EL (cell line): Measurements from ENCODE around the gene DMRTC2.
"Not testable (repeated sequence)": the region's sequence is repeated elsewhere in the genome, so short reads cannot be mapped to it uniquely, and the experiment has no call there.

Experiments
- DNase-seq: peaks from one replicate; pipeline ENCODE4 v3.0.0-alpha.2; 2016

The DMRTC2 gene

GRCh38 chr19:41871573-41872383 lies 26.9 kb downstream of the DMRTC2 start:
- DNase-seq: peak; percentile 30

DNA sequence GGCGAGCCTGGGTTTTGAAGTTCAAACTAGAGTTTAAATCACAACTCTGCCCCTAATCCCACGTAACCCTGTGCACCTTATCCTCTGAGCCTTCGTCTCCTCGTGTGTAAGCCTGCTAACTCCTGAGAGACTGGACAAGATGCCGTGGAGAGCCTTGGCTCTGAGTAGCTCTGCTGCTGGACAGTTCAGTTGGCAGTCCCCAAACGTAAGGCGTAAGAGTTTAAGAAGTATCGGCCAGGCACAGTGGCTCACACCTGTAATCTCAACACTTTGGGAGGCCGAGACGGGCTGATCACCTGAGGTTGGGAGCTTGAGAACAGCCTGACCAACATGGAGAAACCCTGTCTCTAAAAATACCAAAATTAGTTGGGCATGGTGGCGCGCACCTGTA lies 27.5 kb downstream of the DMRTC2 start:
- no peak for DNase-seq

DNA sequence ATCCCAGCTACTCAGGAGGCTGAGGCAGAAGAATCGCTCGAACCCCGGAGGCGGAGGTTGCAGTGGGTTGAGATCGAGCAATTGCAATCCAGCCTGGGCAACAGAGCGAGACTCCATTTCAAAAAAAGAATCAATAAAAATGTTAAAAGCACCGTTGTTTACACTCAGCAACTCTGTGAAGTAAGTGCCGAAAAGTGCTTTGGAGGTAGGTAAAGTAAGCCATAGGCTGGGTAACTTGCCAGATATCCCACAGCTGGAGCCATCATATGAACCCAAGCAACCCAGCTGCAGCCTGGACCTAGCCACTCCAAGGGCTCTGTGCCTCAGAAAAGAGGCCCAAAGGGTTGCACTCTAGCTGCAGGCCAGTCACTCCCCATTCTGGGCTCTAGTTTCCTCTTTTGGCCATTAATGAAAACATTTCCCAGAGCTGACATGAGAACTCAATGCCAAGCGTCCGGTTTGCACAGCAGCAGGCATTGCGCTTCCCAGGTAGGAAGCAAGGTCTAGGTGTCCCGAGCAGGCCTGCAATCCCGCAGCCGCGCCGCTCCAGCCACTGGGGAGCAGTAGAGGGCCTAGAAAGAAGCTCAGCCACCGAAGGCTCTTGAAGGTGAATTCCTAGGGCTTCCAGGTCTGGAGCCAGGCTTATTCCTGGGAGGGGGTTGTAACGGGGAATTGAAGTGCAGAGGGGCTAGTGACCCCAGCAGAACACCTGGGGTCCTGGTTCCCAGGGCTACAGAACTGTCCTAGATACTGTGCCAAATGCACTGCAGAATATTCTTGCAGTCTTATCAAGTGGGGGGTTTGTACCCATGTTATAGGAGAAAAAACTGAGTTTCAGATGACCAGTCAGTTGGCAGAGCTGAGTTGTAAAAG lies 28.2 kb downstream of the DMRTC2 start:
- peak; percentile 66 for DNase-seq

- not testable (repeated sequence) for DNase-seq
These were observed 31.1 kb downstream of the DMRTC2 start for GRCh38 chr19:41875973-41876372.

- no peak for DNase-seq
These were observed 32.3 kb downstream of the DMRTC2 start, which contains the start of gene CD79A for GRCh38 chr19:41876847-41877832. Gene CD79A, plus strand, starts transcription at chr19:41877279. Its CDS starts 26 bp downstream, at chr19:41877305.

DNA sequence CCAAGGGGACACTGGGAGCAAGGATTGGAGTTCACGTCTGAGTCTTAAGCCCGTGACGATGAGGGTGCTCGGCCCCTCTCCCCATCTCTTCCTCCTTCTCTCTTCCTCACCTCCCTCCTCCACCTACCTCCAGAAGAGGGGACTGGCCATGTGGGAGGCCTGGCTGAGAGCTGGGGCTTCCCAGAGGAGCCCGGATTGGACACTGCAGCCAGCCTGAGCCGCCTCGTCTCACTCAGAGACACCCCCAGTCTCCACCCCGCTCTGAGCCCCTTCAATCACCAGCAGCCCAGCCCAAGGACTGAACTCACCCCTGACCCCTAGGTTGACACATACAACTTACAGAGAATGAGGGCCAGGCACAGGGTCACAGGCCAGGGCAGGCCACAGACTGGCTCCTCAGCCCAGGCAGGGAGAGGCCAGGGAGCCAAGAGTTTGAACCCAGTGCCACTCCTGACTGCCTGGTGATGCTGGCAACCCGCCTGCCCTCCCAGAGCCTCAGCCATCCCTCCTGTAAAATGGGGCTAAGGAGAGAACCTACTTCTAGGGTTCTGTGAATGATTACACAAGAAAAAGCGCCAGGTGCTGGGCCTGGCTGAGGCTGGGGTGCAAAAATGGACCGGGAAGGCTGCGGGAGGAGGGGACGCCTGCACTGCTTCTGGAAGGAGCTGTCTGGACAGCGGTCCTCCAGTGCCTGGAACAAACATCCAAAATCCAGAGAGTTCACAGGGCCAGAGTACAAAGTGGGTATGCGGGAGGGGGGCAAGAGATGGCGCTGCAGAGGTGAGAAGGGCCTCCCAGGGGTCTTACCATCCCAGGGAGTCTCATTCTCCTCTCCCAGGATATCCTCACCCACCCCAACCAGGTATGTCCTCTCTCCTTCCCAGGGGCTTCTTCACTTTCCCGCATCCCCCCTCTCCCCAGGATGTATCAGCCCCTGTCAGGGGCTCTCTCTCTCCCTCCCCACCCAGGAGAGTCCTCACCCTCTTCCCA lies 33.4 kb downstream of the DMRTC2 start:
- DNase-seq: no peak

DNA sequence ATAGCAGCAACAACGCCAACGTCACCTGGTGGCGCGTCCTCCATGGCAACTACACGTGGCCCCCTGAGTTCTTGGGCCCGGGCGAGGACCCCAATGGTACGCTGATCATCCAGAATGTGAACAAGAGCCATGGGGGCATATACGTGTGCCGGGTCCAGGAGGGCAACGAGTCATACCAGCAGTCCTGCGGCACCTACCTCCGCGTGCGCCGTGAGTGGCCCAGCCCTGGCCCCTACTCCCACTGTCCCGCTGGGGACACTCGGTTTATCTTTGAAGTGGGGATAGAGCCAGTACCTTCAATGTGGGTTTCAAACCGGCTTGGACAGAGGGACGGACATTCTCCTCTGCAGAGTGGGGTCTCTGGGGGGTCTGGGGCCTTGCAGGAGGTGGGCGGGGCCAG lies 34.2 kb downstream of the DMRTC2 start:
- DNase-seq: no peak

DNA sequence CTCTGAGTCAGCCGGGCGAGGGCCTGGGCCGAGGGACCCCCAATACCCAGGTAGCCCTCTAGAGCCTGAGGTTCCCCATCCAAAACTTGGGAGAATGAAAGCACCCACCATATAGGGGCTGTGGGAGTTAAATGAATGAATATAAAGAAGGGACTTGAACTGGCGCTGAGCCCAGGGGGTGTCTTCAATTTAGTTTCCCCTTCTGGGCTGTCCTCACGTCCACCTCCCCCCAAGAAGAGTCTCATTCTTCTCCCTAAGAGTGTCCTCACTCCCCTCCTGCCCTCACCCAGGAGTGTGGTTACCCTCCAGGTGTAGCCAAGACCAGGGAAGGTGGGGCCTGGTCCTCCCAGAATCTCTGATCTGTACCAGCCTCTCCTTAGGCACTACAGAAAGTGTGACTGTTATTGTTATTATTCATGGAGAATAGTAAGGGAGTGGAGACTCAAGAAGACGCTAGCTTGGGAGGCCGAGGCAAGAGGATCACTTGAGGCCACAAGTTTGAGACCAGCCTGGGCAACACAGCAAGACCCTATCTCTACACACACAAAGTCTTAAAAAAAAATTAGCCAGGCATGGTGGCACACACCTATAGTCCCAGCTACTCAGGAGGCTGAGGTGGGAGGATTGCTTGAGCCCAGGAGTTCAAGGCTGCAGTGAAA lies 35.0 kb downstream of the DMRTC2 start:
- DNase-seq: no peak

DNA sequence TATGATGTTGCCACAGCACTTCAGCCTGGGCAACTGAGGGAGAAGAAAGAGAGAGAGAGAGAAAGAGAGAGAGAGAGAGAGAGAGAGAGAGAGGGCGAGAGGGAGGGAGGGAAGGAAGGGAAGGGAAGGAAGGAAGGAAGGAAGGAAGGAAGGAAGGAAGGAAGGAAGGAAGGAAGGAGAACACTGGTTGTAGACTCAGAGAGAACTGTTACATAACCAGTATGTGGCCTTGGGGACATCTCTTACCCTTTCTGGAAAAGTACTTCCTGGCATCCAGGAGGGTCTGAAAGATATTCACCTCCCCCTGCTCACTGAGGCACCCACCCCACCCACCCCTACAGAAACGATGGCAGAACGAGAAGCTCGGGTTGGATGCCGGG lies 35.5 kb downstream of the DMRTC2 start:
- no peak for DNase-seq

- DNase-seq: peak; percentile 49
These were observed 38.0 kb downstream of the DMRTC2 start, which contains the start of gene ARHGEF1 for GRCh38 chr19:41882568-41883462. Gene ARHGEF1, plus strand, starts transcription at chr19:41883184. Its CDS starts 4,899 bp downstream, at chr19:41888083.

DNA sequence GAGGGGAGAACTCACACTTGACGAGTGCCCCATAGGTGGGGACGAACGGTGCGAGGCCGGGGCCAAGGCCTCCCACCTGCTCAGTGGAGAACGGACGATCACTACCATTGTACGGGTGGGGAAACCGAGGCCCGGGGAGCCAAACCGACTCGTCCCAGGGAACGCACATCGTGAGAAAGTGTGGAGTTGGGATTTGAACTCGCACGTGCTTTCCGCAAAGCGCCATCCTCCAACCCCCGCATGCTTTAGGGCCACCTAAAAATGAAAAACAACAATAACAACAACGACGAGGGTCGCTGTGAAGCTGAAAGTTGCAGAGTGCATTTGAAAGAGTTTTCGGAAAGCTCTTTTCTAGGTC lies 38.6 kb downstream of the DMRTC2 start:
- DNase-seq: no peak

DNA sequence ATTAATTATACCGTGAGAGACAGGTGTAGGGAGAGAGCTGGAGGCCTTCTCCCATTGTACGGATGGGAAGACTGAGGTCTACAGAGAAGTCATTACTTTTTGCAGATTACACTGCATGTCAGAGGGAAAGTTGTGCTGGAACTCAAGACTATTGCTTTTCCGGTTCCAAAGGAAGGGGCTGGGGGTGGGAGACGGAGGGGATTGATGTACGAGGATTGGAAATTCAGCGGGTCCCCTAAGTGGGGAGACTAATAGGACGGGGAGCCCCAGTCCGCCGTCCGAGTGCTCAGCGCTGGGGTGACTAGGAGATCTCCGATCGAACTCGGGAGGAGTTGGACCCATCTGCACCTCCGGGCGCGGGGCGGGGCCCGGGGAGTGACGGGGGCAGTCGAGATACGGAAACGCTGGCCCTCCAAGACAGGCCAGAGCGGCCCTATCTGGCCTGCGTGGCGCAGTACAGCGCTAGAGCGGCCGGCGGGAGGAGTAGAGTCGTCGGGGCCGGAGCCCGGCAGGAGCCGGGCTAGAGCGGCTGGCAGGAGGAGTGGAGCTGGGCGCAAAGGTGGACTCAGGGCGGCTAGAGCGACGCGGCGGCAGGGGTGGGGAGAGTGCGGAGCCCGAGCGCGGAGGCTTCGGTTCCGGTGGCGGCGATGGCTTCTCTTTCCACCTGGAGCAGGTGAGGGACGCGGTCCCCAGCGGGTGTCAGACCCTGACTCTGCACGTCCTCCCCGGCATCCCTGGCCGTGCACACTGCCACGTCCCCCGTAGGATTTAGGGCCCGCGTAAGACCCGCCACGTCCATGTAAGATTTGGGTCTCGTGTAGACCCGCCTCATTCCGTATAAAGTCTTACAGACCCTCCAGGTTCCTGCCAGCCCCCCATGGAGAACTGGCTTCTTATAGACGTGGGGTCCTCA lies 39.2 kb downstream of the DMRTC2 start:
- DNase-seq: peak; percentile 97

GRCh38 chr19:41886761-41887710 lies 42.2 kb downstream of the DMRTC2 start:
- no peak for DNase-seq

DNA sequence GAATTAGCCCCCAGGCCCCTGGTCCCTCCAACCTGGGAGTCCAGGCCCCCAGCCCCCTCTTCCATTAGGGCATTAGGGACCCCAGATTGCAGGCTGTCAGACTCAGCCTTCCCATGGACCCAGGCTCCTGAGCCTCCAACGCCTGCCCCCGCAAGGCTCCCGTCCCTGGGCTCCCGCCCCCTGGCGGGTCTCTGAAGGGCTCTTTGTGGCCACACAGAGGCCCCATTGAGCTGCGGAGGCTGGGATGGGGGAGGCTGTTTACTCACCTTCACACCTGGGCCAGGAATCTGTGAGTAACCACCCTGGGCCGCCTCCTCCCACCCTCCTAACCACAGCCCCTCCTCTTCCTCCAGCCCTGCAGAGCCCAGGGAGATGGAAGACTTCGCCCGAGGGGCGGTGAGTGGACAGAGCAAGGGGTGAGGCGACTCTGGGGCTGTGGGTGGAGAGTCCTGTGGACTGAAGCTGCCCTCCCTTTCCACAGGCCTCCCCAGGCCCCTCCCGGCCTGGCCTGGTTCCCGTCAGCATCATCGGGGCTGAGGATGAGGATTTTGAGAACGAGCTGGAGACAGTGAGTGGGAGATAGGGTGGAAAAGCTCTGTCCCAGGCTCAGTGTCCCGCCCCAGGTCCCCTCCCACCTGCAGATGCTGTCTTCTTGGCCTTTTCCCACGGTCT lies 43.0 kb downstream of the DMRTC2 start:
- peak; percentile 91 for DNase-seq

DNA sequence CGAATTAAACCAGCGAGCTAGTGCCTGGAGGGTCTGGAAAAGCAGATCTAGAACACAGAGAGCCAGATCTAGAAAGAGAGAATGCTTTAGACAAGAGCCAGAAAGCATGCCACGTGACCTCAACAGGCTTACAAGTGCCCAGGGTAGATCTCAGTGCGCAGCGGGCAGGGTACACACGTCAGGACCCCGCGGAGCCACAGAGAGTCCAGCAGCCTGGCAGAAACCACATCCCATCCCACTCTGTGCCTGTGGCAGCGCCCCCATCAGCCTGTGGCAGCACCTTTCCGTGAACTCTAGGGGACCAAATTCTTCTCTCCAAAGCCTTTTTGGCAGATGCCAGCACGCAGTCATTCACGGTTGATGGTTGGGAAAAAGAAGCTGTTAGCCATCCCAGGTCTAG lies 44.1 kb downstream of the DMRTC2 start:
- no peak for DNase-seq

DNA sequence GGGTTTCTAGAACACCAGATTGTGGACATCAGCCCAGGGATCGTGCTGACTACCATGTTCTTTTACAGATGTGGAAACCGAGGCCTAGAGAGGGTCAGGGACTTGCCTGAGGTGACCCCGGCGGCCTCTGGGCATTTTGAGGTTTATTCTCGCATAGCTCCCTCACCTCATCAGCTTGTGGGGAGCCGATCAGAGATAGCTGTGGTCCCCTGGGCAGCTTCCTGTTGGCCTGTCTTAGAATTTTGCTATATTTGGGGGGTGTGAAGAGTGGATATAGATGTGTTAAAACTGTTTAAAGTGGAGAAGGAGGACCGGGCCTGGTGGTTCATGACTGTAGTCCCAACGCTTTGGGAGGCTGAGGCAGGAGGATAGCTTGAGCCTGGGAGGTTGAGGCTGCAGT lies 45.1 kb downstream of the DMRTC2 start:
- no peak for DNase-seq

GRCh38 chr19:41890936-41891335 lies 46.1 kb downstream of the DMRTC2 start:
- no peak for DNase-seq
